GM12874 (cell line): ENCODE results near the gene CPTP.

Experiments used
- TF ChIP-seq, protein P1 (sequence below): IDR thresholded peaks from 2 replicates; pipeline ENCODE4 v1.5.1; 2011; ENCODE audit warnings: low read depth, mild to moderate bottlenecking, control low read depth, low read length, moderate library complexity; ENCODE audit not compliant: insufficient read depth

The CPTP gene

DNA sequence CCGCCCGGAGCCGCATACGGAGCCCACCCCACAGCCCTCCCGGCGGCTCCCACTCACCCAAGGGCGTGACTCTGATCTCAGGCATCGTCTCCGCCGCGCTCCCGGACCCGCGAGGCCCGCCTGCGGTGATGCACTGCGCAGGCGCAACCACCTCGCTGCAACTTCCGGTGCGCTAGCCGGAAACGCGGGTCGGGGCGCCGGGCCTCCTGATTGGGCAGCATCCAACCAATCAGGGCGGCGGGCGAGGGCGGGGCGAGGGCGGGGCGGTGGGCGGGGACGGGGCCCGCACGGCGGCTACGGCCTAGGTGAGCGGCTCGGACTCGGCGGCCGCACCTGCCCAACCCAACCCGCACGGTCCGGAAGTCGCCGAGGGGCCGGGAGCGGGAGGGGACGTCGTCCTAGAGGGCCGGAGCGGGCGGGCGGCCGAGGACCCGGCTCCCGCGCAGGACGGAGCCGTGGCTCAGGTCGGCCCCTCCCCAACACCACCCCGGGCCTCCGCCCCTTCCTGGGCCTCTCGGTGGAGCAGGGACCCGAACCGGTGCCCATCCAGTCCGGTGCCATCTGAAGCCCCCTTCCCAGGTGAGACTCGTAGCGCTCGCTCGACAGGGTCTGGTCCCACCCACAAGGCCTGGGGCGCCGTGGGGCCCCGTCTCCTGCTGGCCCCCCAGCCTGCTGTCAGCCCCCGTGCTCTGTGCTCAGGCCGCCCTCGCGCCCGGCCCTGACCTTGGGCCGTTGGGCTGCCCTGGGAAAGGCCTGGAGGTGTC, at the start of gene CPTP, which contains the start of gene INTS11:
TSS of gene CPTP (plus strand) at position 279 of the 764 bp plus-strand sequence. CDS start 2,109 bp downstream, outside the sequence.
TSS of gene INTS11 (minus strand) at position 137 of the 764 bp plus-strand sequence. CDS start at position 85, 52 bp downstream.
- TF ChIP-seq, protein P1, sequence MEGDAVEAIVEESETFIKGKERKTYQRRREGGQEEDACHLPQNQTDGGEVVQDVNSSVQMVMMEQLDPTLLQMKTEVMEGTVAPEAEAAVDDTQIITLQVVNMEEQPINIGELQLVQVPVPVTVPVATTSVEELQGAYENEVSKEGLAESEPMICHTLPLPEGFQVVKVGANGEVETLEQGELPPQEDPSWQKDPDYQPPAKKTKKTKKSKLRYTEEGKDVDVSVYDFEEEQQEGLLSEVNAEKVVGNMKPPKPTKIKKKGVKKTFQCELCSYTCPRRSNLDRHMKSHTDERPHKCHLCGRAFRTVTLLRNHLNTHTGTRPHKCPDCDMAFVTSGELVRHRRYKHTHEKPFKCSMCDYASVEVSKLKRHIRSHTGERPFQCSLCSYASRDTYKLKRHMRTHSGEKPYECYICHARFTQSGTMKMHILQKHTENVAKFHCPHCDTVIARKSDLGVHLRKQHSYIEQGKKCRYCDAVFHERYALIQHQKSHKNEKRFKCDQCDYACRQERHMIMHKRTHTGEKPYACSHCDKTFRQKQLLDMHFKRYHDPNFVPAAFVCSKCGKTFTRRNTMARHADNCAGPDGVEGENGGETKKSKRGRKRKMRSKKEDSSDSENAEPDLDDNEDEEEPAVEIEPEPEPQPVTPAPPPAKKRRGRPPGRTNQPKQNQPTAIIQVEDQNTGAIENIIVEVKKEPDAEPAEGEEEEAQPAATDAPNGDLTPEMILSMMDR = no peak

DNA sequence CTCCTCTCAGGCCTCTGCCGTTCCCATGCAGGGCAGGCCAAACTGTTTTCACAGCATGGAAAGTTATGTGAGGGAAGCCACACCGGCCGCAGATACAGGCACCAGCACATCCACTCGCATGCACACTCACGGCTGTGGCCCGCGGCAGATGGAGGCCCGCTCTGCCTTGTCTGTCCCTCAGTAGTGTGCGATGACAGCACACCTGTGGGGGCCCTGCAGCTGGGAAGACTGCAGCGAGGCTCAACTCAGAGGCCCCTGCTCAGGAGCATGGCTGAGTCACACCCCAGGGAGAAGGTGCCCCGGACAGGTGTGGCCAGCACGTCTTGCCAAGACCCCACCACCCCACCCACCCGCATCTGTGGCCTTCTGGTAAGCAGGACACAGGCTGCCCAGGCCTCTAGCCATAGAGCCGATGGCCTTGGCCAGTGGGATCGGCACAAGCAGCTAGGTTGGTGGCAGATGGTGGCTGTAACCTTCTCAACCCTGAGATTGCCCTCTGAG, 49.6 kb upstream of the CPTP start:
- TF ChIP-seq, protein P1 = no peak

DNA sequence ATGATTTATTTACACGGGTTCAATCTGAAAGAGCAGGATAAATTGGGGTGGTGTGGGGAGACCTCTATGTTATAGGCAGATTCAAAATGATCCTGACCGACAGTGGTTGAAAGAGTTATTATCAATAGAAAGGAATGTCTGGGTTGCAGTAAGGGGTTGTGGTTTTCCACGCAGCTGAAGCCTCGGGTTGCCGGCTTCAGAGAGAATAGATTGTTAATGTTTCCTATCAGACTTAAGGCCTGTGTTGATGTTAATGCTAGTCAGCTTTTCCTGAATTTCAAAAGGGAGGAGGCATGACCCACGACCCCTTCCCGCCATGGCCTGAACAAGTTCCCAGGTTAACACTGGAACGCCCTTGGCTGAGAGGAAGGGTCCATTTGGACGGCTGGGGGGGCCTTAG, 48.8 kb upstream of the CPTP start:
- TF ChIP-seq, protein P1 = no peak

DNA sequence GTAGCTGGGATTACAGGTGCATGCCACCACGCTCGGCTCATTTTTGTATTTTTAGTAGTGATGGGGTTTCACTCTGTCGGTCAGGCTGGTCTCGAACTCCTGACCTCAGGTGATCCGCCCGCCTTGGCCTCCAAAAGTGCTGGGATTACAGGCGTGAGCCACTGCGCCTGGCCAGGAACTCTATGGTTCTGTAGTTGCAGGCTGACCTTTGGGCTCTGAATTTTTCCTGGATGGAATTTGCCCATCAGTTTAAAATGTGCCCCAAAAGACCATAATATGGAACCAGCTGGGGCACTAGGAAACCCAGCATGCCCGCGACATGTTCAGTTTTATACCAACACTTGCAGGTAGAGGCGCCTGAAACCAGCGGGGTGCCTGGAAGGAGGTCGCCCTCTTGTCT, 46.0 kb upstream of the CPTP start:
- TF ChIP-seq, protein P1 = no peak

DNA sequence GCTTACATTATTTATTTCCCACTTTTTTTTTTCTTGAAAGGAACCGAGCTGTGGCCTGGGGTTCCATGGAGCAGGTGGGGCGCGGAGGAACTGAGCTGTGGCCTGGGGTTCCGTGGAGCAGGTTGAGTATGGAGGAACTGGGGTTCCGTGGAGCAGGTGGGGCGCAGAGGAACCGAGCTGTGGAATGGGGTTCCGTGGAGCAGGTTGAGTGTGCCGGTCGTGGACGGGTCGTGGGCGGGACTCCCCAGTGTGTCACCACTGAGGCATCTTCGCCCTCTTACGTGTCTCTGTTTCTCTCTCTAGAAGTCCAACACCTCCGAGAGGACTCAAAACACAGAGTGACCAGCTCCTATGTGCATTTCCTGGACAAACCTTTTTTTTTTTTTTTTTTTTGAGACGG, 45.6 kb upstream of the CPTP start:
- TF ChIP-seq, protein P1 = no peak

DNA sequence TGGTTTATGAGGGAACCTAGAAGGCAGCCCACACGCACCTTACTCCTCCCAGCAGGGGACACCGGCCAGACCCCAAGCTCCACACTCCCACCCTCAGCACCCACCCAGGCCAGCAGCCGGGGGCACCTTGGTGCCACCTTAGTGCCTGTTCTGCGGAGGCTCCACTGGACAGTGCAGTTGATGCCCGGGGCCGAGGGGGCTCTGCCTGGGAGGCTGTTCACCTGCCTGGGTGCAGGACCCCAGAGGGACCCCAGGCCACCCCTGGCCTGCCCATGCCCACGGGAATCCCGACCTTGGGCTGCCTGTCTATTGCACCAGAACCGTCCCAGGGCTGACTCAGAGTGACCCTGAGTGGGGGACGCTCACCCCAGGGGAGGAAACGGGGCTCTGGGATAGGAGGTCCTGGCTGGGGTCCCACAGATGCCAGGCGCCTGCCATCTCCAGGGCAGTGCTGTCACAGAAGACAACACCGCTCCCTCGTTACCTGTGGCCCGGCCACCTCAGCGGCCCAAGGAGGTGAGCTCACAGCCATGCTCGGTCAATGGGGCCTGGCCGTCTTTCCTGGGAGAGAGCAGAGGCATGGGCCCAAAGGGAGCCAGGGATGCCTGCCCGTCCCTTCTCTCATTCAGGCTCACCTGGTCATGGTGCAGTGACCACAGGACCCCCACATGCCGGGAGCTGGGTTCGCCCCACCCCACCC, 43.7 kb upstream of the CPTP start:
- TF ChIP-seq, protein P1 = no peak

DNA sequence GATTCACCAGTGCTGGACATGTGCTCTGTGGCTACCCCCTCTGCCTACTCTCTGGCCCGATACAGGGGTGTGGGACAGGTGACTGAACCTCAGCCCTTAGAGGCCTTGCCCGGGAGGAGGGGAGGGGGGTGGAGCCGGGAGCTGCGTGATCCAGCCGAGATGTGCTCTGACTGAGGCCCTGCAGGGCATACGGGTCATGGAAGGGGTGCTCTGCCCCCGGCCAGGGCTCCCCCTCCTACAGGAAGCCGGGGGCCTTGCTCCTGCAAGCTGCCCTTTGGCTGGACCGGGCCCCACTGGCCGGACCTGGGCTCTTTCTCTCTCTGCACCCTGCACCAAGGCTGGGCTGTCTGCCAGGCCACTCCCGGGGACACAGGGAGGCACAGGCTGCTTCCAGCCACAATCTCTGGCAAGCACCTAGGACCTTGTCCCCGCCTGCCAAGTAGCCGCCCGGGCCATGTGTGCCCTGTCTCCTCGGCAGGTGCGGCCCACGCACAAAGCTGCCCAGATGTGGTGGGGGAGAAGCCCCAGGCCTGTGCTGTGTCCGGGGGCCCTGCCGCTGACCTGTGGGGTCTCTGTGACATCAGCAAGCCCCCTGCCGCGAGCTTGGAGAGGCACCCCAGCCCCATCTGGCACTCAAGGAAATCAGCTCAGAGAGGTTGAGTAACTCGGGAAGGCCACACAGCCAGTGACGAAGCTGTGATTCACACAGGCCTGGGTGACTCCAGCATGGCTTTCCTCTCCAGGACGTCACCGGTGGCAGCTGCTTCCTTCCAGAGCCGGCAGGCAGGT, 42.9 kb upstream of the CPTP start:
- TF ChIP-seq, protein P1 = no peak
